GM19324 (cell line): ENCODE measurements around the gene RAB7A.
"Not testable (repeated sequence)": the region's sequence is repeated elsewhere in the genome, so short reads cannot be mapped to it uniquely, and the experiment has no call there.

Source experiments
- ATAC-seq: cut with Tn5 transposase; IDR thresholded peaks from one replicate; pipeline ENCODE4 v1.9.1; 2021; ENCODE audit warnings: mild to moderate bottlenecking, moderate library complexity; ENCODE audit not compliant: unreplicated experiment, low FRiP score

Gene RAB7A

GRCh38 chr3:128749035-128749434, 23.1 kb downstream of the RAB7A start:
- ATAC-seq, result no peak

DNA sequence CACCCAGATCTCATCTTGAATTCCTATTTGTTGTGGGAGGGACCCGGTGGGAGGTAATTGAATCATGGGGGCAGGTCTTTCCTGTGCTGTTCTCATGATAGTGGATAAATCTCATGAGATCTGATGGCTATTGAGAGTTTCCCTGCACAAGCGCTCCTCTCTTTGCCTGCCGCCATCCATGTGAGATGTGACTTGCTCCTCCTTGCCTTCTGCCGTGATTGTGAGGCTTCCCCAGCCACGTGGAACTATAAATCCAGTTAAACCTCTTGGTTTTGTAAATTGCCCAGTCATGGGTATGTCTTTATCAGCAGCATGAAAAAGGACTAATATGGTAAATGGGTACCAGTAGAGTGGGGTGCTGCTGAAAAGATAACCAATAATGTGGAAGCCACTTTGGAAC, 23.6 kb downstream of the RAB7A start:
- not testable (repeated sequence) for ATAC-seq

GRCh38 chr3:128753715-128754114, 27.7 kb downstream of the RAB7A start:
- ATAC-seq, result no peak

DNA sequence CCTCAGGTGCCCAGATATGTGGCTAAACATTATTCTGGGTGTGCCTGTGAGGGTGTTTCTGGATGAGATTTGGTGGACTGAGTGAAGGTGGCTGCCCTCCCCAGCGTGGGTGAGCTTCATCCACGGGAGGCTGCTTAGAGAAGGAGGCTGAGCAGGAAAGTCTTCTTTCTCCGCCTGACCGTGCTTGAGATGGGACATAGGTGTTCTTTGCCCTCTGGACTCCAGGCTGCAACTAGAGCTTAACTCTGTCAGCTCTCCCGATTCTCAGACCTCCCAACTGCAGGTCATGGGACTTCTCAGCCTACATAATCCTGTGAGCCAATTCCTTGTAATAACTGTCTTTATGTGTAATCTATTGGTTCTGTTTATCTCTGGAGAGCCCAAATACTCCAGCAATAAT, 34.1 kb downstream of the RAB7A start:
- ATAC-seq, result no peak

GRCh38 chr3:128760881-128761280, 34.9 kb downstream of the RAB7A start:
- no peak for ATAC-seq

DNA sequence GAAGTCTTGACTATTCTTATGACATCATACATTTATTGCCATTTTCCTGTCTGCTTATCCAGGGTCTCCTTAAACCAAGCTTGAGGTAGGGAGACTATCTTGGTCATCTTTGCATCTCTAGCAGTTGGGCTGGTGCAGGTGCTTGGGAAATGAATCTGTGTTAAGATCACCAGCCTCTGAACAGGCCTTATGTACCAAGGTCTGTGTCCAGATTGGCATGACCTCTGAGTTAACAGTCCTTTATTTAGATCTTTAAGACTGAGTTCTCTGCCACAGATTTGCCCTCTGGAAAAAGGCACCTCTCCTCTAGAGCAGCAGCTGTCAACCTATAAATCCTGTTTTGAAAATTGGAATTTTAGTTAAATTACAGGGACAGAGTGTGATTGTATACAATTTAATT, 35.4 kb downstream of the RAB7A start:
- no peak for ATAC-seq

GRCh38 chr3:128763967-128764366, 38.0 kb downstream of the RAB7A start:
- ATAC-seq, result no peak

DNA sequence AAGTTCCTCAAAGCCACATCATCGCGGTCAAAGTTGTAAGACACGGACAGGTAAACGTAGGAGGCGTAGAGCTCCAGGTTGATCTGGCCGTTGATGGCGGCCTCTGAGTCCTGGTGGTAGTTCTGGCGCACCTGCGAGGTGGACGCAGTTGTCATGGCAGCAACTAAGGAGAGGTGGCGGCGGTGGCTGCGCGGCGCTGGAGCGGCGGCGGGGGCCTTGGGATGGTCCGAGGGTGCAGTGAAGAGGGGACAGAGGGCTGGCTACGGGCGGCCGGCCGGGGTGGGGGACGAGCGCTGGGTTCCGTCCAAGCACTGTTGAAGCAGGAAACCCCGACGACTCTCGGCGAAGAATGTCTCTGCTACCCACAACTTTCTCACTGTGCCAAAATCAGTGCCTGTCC, 38.9 kb downstream of the RAB7A start:
- no peak for ATAC-seq

DNA sequence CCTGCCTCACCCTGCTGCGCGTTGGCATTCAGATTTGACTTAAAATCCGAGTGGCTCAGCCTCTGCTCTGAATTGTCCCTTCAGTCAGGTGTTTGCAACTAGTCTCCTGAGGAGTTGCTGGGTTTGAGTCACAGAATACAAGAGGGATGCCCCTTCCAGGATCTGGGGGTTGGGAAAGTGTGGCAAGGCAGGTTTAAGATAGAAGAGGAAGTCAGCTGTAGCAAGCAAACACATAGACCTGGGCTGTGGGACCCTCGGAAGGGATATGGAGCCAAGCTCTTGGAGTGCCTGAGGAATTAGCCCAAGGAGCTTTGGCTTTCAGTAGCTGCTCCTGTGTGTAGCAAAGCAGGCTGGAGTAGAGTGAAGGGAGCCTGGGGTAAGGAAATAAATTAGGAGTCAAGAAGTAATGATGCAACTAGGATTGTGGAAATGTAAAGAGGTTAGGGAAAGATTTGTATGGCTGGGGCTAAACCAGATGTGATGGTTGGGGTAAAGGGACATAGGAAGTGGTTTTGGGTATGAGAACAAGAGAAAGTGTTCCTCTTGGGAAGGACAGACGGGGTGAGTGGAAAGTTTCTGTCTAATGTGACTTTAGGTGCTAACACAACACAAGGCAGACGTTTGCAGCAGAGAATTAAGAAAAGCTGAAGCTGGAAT, 41.2 kb downstream of the RAB7A start:
- no peak for ATAC-seq

DNA sequence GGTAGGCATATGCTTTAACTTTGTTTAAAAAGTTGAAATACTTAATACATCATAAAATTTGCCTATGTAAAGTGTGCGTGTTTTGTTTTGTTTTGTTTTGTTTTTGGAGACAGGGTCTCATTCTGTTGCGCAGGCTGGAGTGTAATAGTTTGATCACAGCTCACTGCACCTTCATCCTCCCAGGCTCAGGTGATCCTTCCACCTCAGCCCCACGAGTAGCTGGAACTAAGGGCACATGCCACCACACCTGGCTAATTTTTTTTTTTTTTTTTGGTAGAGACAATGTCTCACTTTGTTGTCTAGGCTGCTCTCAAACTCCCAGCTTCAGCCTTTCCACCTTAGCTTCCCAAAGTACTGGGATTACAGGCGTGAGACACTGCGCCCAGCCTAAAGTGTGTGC, 42.5 kb downstream of the RAB7A start:
- ATAC-seq, result no peak

- ATAC-seq, result no peak
Measured at GRCh38 chr3:128770387-128770786, 44.4 kb downstream of the RAB7A start.

DNA sequence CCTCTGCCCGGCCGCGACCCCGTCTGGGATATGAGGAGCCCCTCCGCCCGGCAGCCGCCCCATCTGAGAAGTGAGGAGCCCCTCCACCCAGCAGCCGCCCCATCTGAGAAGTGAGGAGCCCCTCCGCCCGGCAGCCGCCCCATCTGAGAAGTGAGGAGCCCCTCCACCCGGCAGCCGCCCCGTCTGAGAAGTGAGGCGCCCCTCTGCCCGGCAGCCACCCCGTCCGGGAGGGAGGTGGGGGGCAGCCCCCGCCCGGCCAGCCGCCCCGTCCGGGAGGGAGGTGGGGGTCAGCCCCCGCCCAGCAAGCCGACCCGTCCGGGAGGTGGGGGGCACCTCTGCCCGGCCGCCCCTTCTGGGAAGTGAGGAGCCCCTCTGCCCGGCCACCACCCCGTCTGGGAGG, 47.2 kb downstream of the RAB7A start:
- not testable (repeated sequence) for ATAC-seq

GRCh38 chr3:128773592-128773991, 47.6 kb downstream of the RAB7A start:
- not testable (repeated sequence) for ATAC-seq

GRCh38 chr3:128775241-128775640, 49.3 kb downstream of the RAB7A start:
- ATAC-seq, result no peak

GRCh38 chr3:128775906-128776542, 50.0 kb downstream of the RAB7A start:
- ATAC-seq, result no peak

- no peak for ATAC-seq
Measured at GRCh38 chr3:128780101-128780837, 54.3 kb downstream of the RAB7A start.

- ATAC-seq, result no peak
Measured at GRCh38 chr3:128781164-128781563, 55.2 kb downstream of the RAB7A start.

DNA sequence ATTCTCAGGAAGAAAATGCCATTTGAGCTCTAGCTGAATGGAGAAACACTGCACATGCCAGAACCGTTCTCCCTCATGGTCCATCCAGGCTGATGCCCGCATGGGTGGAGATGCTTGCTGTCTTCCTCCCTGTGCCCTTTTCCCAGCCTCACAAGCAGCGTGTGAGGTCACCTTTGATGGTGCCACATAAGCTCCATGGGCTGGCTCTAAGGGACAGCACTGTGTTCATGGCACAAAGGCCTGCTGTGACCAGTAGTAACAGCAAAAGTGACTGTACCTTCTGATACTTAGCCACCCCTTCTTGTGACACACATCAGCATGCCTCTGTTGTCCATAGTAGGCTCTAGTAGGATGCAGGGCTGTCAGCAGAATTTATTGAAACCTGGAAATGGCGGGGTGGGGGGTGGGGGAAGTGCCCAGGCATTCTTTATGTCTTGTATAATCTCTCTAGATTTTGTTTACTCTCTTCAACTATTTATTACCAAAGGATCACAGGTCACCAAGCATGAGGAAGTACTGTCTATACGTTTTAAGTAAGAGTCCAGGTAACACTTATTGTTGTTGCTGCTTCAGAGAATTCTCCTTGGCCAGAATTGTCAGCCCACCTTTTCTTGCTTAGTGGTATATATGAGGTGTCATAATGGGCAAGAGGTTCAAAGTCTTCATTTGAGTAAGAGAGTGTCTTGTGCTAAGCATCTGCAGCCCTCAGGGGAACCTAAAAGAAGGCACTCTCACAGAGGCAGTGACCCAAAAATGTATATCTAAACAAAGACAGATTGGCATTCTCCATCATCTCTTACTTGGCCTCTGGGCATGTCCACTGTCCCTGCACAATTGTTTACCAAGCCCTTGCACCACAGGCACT, 56.5 kb downstream of the RAB7A start:
- no peak for ATAC-seq

DNA sequence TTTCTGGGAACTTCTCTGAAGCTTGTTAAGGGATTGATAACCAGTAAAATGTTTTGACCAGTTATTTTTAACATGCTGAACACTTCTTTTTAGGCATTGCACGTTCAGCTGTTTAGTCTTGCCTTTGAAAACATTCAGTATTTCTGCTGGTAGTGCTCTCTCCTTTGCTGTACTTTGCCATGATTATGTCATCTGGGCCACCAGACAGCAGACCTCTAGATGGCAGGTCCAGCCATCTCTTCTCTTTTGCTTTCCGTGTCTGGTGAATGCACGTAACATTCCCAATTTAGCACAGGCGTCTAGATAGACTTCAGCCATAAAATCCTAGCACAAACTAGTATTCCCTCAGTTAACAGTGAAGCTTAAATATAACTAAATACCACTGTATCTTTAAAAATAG, 57.8 kb downstream of the RAB7A start:
- ATAC-seq, result no peak

- no peak for ATAC-seq
Measured at GRCh38 chr3:128784232-128784631, 58.2 kb downstream of the RAB7A start.

- no peak for ATAC-seq
Measured at GRCh38 chr3:128784843-128785242, 58.9 kb downstream of the RAB7A start.
